ENCODE results near the gene FRAT2. TPM values are rescaled to one million over a fixed set of nuclear protein-coding genes. Genes with fewer than 3 reads are reported as not detected.

The FRAT2 gene
- total and polyA plus RNA-seq, 2 of the 13 experiments (the other 11 are each of a cell fraction or from before 2014, with no cell fraction given) = 7.2 to 14.1 TPM

DNA sequence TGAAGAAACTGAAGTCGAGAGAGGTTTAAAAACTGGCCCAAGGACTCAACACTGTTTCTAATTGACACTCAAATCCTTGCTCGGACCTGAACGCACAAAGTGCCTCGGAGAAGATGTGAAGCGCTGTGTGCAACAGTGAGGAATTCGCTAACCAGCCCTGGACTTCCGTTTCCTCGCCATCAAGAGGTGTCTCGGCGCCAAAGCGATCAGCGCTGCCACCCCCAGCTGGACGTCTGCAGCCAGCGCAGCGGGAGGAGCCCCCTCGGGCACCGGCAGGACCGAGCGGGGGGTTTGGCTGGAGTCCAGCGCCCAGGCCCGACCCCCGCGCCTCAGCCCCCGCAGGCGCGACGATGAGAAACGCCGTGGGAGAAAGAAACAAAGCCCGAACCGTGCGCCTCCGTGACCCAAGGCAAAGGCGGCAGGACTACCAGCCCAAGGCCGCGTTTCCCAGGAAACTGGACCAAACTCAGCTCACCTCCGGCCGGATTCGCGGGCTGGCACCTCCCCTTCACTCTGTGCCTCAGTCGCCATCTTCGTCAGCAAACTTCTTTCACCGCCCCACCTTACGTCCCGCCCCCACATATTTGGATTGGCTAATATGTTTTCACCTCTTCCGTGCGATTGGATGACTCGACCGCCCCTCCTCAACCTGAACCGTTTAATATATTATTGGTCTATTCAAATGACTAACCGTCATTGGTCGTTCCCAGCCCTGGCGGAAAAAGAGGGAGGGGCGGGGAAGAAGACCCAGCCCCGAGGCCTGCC, 42.2 kb downstream of the FRAT2 start, which contains the start of gene ARHGAP19 (continued):
- TF ChIP-seq MED1 (CRISPR knock-in tag; IDR thresholded peaks at IDR 0.05) (peak; percentile 44; the same call in 1 of the 2 replicates), NR2F6 (IDR thresholded peaks at IDR 0.05) (no peak), NR2F6 (CRISPR knock-in tag; IDR thresholded peaks at IDR 0.05) (peak; percentile 41; the same call in 1 of the 2 replicates), SP5 (CRISPR knock-in tag; IDR thresholded peaks at IDR 0.05; ENCODE audit: borderline replicate concordance, low read depth) (peak; percentile 39; the same call in 1 of the 2 replicates), RFX3 (CRISPR knock-in tag; IDR thresholded peaks at IDR 0.05) (peak; percentile 53; the same call in 1 of the 2 replicates), RBFOX2 (IDR thresholded peaks at IDR 0.05; ENCODE audit: low read depth, low read length) (peak; percentile 90), ZNF749 (CRISPR knock-in tag; IDR thresholded peaks at IDR 0.05; ENCODE audit: borderline replicate concordance) (peak; percentile 40; the same call in 1 of the 2 replicates), SIX4 (CRISPR knock-in tag; IDR thresholded peaks at IDR 0.05) (no peak; the same call in 1 of the 2 replicates), ZIK1 (CRISPR knock-in tag; IDR thresholded peaks at IDR 0.05; ENCODE audit: borderline replicate concordance, low read depth) (no peak), SNAPC2 (CRISPR knock-in tag; IDR thresholded peaks at IDR 0.05) (peak; percentile 83; the same call in 1 of the 2 replicates), RBM39 (IDR thresholded peaks at IDR 0.05; ENCODE audit: low read depth, low read length, poor library complexity, severe bottlenecking) (peak; percentile 51), ZNF781 (CRISPR knock-in tag; IDR thresholded peaks at IDR 0.05; ENCODE audit: borderline replicate concordance, not compliant biosample characterization) (peak; percentile 79), NFKB2 (CRISPR knock-in tag; IDR thresholded peaks at IDR 0.05; ENCODE audit: borderline replicate concordance) (peak; percentile 74; the same call in 1 of the 2 replicates), ZNF878 (CRISPR knock-in tag; IDR thresholded peaks at IDR 0.05) (peak; percentile 40; the same call in 1 of the 2 replicates), TARDBP (CRISPR knock-in tag; IDR thresholded peaks at IDR 0.05) (peak; percentile 59; the same call in 1 of the 2 replicates), RFX5 (IDR thresholded peaks at IDR 0.05; ENCODE audit: low read depth, low read length) (peak; percentile 71), KLF16 (CRISPR knock-in tag; IDR thresholded peaks at IDR 0.05) (peak in 1 of 2 experiments; percentile 86; a peak in 2 of 4 replicates)
- TF ChIP-seq, protein P1, sequence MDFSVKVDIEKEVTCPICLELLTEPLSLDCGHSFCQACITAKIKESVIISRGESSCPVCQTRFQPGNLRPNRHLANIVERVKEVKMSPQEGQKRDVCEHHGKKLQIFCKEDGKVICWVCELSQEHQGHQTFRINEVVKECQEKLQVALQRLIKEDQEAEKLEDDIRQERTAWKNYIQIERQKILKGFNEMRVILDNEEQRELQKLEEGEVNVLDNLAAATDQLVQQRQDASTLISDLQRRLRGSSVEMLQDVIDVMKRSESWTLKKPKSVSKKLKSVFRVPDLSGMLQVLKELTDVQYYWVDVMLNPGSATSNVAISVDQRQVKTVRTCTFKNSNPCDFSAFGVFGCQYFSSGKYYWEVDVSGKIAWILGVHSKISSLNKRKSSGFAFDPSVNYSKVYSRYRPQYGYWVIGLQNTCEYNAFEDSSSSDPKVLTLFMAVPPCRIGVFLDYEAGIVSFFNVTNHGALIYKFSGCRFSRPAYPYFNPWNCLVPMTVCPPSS (IDR thresholded peaks at IDR 0.05) = no peak
- TF ChIP-seq, protein P2, sequence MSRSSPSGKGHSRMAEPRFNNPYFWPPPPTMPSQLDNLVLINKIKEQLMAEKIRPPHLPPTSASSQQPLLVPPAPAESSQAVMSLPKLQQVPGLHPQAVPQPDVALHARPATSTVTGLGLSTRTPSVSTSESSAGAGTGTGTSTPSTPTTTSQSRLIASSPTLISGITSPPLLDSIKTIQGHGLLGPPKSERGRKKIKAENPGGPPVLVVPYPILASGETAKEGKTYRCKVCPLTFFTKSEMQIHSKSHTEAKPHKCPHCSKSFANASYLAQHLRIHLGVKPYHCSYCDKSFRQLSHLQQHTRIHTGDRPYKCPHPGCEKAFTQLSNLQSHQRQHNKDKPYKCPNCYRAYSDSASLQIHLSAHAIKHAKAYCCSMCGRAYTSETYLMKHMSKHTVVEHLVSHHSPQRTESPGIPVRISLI (CRISPR knock-in tag; IDR thresholded peaks at IDR 0.05; ENCODE audit: borderline replicate concordance) = peak; percentile 16; the same call in 1 of the 2 replicates
- TF ChIP-seq, protein P3, sequence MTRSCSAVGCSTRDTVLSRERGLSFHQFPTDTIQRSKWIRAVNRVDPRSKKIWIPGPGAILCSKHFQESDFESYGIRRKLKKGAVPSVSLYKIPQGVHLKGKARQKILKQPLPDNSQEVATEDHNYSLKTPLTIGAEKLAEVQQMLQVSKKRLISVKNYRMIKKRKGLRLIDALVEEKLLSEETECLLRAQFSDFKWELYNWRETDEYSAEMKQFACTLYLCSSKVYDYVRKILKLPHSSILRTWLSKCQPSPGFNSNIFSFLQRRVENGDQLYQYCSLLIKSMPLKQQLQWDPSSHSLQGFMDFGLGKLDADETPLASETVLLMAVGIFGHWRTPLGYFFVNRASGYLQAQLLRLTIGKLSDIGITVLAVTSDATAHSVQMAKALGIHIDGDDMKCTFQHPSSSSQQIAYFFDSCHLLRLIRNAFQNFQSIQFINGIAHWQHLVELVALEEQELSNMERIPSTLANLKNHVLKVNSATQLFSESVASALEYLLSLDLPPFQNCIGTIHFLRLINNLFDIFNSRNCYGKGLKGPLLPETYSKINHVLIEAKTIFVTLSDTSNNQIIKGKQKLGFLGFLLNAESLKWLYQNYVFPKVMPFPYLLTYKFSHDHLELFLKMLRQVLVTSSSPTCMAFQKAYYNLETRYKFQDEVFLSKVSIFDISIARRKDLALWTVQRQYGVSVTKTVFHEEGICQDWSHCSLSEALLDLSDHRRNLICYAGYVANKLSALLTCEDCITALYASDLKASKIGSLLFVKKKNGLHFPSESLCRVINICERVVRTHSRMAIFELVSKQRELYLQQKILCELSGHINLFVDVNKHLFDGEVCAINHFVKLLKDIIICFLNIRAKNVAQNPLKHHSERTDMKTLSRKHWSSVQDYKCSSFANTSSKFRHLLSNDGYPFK (CRISPR knock-in tag; IDR thresholded peaks at IDR 0.05; ENCODE audit: borderline replicate concordance) = peak; percentile 95; the same call in 1 of the 2 replicates
- TF ChIP-seq, protein P4, sequence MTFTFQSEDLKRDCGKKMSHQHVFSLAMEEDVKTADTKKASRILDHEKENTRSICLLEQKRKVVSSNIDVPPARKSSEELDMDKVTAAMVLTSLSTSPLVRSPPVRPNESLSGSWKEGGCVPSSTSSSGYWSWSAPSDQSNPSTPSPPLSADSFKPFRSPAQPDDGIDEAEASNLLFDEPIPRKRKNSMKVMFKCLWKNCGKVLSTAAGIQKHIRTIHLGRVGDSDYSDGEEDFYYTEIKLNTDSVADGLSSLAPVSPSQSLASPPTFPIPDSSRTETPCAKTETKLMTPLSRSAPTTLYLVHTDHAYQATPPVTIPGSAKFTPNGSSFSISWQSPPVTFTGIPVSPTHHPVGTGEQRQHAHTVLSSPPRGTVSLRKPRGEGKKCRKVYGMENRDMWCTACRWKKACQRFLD (CRISPR knock-in tag; IDR thresholded peaks at IDR 0.05; ENCODE audit: borderline replicate concordance) = peak; percentile 68; the same call in 1 of the 2 replicates
